Keratinocyte (primary cell): Measurements from ENCODE around the gene ARMH3. TPM values are rescaled to one million over a fixed set of nuclear protein-coding genes. Genes with fewer than 3 reads are reported as not detected.

Experiments
- DNase-seq: peaks from one replicate; pipeline ENCODE4 v3.0.0-alpha.2; 2011; ENCODE audit warnings: low read depth, missing footprints, low spot score
- FAIRE-seq: peaks from 2 replicates; lab custom pipeline; 2011; peaks lifted over from hg19 to GRCh38; lab: Jason Lieb, UNC
- H2AFZ ChIP-seq: 2 replicates; pipeline ENCODE4 v1.6.0; 2012; ENCODE audit warnings: low read length, control low read depth, inconsistent platforms; ENCODE audit not compliant: control insufficient read depth
- H3K27ac ChIP-seq: 2 replicates; pipeline ENCODE4 v1.5.1; 2011; ENCODE audit warnings: low read length; ENCODE audit not compliant: control insufficient read depth, insufficient read depth
- H3K27me3 ChIP-seq: 3 replicates; pipeline ENCODE4 v1.6.0; 2011; ENCODE audit warnings: low read length; ENCODE audit not compliant: control insufficient read depth, insufficient read depth; ENCODE audit errors: extremely low read depth
- H3K36me3 ChIP-seq, 2 experiments: 2 replicates in 1 of 2; 3 replicates in 1 of 2; pipeline ENCODE4 v1.5.1; 2011; ENCODE audit warnings: low read length in 2 of 2, mild to moderate bottlenecking in 1 of 2; ENCODE audit not compliant: control insufficient read depth in 2 of 2, insufficient read depth in 2 of 2; ENCODE audit errors: extremely low read depth in 1 of 2
- H3K4me1 ChIP-seq: 3 replicates; pipeline ENCODE4 v1.5.1; 2011; ENCODE audit warnings: low read length; ENCODE audit not compliant: control insufficient read depth, insufficient read depth; ENCODE audit errors: extremely low read depth
- H3K4me2 ChIP-seq: 3 replicates; pipeline ENCODE4 v1.6.0; 2011; ENCODE audit warnings: low read depth, low read length; ENCODE audit not compliant: control insufficient read depth, insufficient read depth; ENCODE audit errors: extremely low read depth
- H3K4me3 ChIP-seq, 3 experiments: fragments of 200-600 bp in 1 of 3; sonication (generic) in 1 of 3; 2 replicates in 2 of 3; 3 replicates in 1 of 3; pipeline ENCODE4 v1.5.1; 2011 to 2016; ENCODE audit warnings: low read length in 3 of 3, mild to moderate bottlenecking in 3 of 3, control low read depth in 2 of 3, inconsistent platforms in 1 of 3, low read depth in 1 of 3, mixed read lengths in 1 of 3, mixed run types in 1 of 3, moderate library complexity in 1 of 3; ENCODE audit not compliant: control insufficient read depth in 2 of 3, insufficient read depth in 2 of 3; ENCODE audit errors: extremely low read depth in 1 of 3
- H3K79me2 ChIP-seq: 2 replicates; pipeline ENCODE4 v1.6.0; 2012; ENCODE audit warnings: low read length; ENCODE audit not compliant: control insufficient read depth, insufficient read depth
- H3K9ac ChIP-seq: 3 replicates; pipeline ENCODE4 v1.6.0; 2011; ENCODE audit warnings: low read length; ENCODE audit not compliant: control insufficient read depth, insufficient read depth; ENCODE audit errors: extremely low read depth
- H3K9me1 ChIP-seq: 3 replicates; pipeline ENCODE4 v1.6.0; 2011; ENCODE audit warnings: low read length; ENCODE audit not compliant: control insufficient read depth, insufficient read depth; ENCODE audit errors: extremely low read depth
- H3K9me3 ChIP-seq: 2 replicates; pipeline ENCODE4 v1.5.1; 2012; ENCODE audit warnings: low read depth, low read length; ENCODE audit not compliant: control insufficient read depth
- H4K20me1 ChIP-seq: 3 replicates; pipeline ENCODE4 v1.6.0; 2011; ENCODE audit warnings: low read length; ENCODE audit not compliant: control insufficient read depth, insufficient read depth; ENCODE audit errors: extremely low read depth
- CTCF ChIP-seq, 3 experiments: IDR thresholded peaks in 1 of 3; conservative IDR thresholded peaks in 1 of 3; optimal IDR thresholded peaks in 1 of 3; 2 replicates in 2 of 3; 3 replicates in 1 of 3; pipeline versions ENCODE3 to v1.5.1; 2011; ENCODE audit warnings: low read length in 3 of 3, mild to moderate bottlenecking in 3 of 3, moderate library complexity in 2 of 3, control low read depth in 1 of 3, inconsistent platforms in 1 of 3; ENCODE audit not compliant: insufficient read depth in 2 of 3; ENCODE audit errors: extremely low read depth in 1 of 3
- EZH2 ChIP-seq: IDR thresholded peaks from one replicate; pipeline ENCODE4 v1.6.1; 2012; ENCODE audit warnings: inconsistent platforms, mild to moderate bottlenecking, low read length, moderate library complexity
- dilution Hi-C: fragments of 300-500 bp; cut with MboI; formaldehyde crosslinking; loops from one replicate; pipeline ENCODE4 v1.7.0; 2020; ENCODE audit warnings: low sequenced_read_pairs; ENCODE audit not compliant: extremely low pct_ligation_motif_present
- polyA plus RNA-seq, 5 experiments: library from polyadenylated mRNA; depleted of rRNA in 3 of 5; stranded (reverse) in 3 of 5; stranded (forward) in 1 of 5; unstranded in 1 of 5; fragments of >200 nt; gene quantifications; 1 replicate in 1 of 5; 2 replicates in 3 of 5; 3 replicates in 1 of 5; pipeline versions ENCODE4 v1.2.1 to v1.2.3, GENCODE V29; 2011 to 2012; ENCODE audit warnings: missing spikeins in 2 of 5, low read depth in 1 of 5, low replicate concordance in 1 of 5

The ARMH3 gene
- polyA plus RNA-seq, 1 donor (not counting 4 experiments of a cell fraction or from before 2014, with no cell fraction given) = 25.3 TPM

- Histone ChIP-seq H3K4me1 (peaks cover 32% of the 10 kb centered on the region), H3K27me3 (no peaks in the 10 kb centered on the region), H3K4me3 (no peak overlapping the region), H3K36me3 (no peaks in the 10 kb centered on the region), H3K9ac (no peak overlapping the region), H3K9me1 (no peaks in the 10 kb centered on the region), H2AFZ (no peak overlapping the region), H3K9me3 (no peaks in the 10 kb centered on the region), H4K20me1 (no peaks in the 10 kb centered on the region), H3K4me2 (no peak overlapping the region), H3K27ac (no peak overlapping the region), H3K79me2 (no peaks in the 10 kb centered on the region)
- dilution Hi-C loops = no loop called here
- DNase-seq (no peak), FAIRE-seq (no peak)
- TF ChIP-seq CTCF (optimal IDR thresholded peaks at IDR 0.05 in 1 of 3, IDR thresholded peaks at IDR 0.05 in 1 of 3, conservative IDR thresholded peaks at IDR 0.05 in 1 of 3; ENCODE audit: extremely low read depth in 1 of 3, insufficient read depth in 2 of 3, low read length in 3 of 3) = no peak
- TF ChIP-seq EZH2 = no peak
Observed at GRCh38 chr10:101935431-101935830, 120.5 kb downstream of the ARMH3 start.

GRCh38 chr10:101934686-101935305 lies 121.2 kb downstream of the ARMH3 start:
- dilution Hi-C loops = no loop called here
- H3K79me2 ChIP-seq = no peaks in the 10 kb centered on the region
- FAIRE-seq = no peak

More at GRCh38 chr10:101934686-101935305, 121.2 kb downstream of the ARMH3 start:
- no peak for TF ChIP-seq EZH2
- no peak for TF ChIP-seq CTCF (optimal IDR thresholded peaks at IDR 0.05 in 1 of 3, IDR thresholded peaks at IDR 0.05 in 1 of 3, conservative IDR thresholded peaks at IDR 0.05 in 1 of 3; ENCODE audit: extremely low read depth in 1 of 3, insufficient read depth in 2 of 3, low read length in 3 of 3)
- H3K36me3 ChIP-seq = no peaks in the 10 kb centered on the region
- no peak for DNase-seq
- H3K4me2 ChIP-seq = no peak overlapping the region
- H4K20me1 ChIP-seq = no peaks in the 10 kb centered on the region
- H3K4me1 ChIP-seq = peaks cover 32% of the 10 kb centered on the region
- H3K9me1 ChIP-seq = no peaks in the 10 kb centered on the region
- H3K4me3 ChIP-seq = no peak overlapping the region
- H3K9ac ChIP-seq = no peak overlapping the region
- no peak overlapping the region for H3K27ac ChIP-seq
- no peaks in the 10 kb centered on the region for H3K27me3 ChIP-seq
- H3K9me3 ChIP-seq = no peaks in the 10 kb centered on the region
- H2AFZ ChIP-seq = no peak overlapping the region
